GM19395 (cell line): Measurements from ENCODE around the gene LGALS3BP.
"Not testable (repeated sequence)": the region's sequence is repeated elsewhere in the genome, so short reads cannot be mapped to it uniquely, and the experiment has no call there.

Source experiments
- ATAC-seq: cut with Tn5 transposase; IDR thresholded peaks from one replicate; pipeline ENCODE4 v1.9.1; 2021; ENCODE audit warnings: mild to moderate bottlenecking, moderate library complexity; ENCODE audit not compliant: unreplicated experiment

The LGALS3BP gene

DNA sequence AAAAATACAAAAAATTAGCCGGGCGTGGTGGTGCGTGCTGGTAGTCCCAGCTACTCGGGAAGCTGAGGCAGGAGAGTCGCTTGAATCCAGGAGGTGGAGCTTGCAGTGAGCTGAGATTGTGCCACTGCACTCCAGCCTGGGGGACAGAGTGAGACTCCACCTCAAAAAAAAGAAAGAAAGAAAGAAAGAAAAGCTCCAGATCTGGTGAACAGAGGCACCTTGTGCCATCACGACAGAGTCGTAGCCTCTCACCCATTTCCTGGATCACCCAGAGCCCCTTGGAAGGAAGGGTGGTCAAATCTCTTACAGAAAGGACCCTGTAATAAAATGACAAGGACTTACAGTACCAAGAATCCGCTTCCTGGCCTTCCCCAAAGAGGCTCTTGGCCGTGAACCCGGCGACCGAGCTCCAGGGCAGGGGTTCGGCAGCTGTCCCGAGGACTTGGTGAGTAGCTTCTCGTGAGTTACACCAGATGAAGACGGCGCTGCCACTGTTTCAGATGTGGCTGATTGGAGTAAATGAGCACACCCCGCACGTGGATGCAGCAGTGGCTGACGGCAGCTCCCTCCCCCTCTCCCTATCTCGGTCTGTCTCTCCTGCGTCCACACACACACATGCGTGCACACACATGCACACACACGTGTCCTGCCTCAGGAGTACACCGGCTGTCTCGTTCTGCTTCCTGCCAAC is 13.5 kb downstream of the LGALS3BP start:
- no peak for ATAC-seq

DNA sequence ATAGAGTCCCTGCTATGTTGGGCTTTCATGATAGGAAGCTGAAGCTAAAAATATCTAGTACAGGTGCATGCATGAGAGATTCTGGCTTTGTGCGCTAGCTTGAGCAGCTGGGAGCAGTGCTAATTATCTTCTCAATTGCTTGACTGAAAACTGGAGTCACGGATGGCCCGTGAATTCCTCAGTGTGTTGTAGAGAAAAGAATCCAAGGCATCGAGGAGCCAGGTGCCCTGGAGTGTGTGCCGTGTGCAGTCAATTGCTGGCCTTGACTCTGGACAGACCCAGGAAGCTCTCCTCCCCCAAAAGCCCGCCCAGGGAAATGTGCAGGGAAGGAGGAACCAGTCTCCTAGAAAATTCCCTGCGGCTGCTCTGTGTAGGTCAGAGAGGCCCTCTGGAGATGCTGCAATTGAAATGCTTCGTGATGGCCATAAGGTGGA is 14.2 kb downstream of the LGALS3BP start:
- ATAC-seq = no peak

DNA sequence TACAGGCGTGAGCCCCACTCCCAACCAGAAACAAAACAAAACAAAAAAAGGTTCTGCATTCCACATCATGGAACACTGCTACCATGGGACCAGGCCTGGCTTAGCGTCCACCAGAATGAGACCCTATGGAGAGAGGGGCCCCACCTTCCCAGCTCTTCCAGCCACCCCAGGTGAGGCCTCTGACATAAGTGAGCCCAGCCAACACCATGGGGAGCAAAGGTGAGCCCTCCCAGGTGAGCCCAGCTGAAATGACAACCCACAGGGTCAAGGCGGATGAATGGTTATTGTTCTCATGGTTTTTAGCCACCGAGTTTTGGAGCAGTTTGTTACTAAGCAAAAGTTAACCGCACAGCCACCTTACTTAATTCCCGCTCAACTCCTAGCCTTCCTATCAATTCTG is 16.3 kb downstream of the LGALS3BP start:
- no peak for ATAC-seq

DNA sequence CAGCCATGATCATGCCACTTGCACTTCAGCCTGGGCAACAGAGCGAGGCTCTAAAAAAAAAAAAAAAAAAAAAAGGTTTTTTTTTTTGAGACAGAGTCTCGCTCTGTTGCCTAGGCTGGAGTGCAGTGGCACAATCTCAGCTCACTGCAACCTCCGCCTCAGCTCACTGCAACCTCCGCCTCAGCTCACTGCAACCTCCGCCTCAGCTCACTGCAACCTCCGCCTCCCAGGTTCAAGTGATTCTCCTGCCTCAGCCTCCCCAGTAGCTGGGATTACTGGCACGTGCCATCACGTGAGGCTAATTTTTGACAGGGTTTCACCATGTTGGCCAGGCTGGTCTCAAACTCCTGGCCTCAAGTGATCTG is 16.8 kb downstream of the LGALS3BP start:
- ATAC-seq = not testable (repeated sequence)

DNA sequence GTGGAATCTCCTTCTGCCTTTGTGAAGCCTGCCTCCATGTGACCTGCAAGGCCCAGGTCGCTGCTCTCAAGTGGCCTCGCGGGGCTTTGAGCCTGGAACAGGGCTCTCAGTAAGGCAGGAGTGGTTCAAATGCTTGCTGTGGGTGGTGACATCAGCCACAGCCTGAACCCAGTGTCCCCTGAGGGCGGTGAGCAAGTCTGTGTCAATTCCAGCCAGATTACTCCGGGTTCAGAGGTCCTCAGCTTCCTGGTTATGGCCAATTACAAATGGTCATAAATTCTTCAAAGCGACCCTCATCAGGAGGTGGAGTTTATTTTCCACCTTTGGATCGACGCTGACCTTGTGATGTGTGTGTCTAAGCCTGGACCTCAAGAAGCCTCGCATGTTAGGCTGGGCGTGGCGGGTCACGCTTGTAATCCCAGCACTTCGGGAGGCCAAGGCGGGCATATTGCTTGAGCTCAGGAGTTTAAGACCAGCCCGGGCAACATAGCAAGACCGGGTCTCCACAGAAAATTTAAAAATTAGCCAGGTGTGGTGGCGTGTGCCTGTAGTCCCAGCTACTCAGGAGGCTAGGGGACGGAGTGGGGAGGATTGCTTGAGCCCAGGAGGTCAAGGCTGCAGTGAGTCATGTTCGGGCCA is 17.3 kb downstream of the LGALS3BP start:
- no peak for ATAC-seq

DNA sequence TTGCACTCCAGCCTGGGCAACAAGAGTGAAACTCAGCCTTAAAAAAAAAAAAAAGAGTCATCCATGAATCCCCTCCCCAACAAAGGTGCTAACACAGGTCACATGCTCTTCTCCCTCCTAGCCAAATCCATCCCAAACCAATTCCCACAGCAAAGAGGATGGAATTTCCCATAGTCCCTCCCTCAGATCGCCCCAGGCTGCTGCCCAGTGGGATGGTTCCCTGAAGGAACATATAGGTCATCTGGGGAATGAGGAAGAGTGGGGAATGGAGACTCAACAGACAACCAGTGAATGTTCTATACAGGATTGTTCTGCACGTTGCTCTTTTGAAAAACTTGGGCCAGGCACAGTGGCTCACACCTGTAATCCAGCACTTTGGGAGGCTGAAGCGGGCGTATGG is 18.2 kb downstream of the LGALS3BP start:
- no peak for ATAC-seq

DNA sequence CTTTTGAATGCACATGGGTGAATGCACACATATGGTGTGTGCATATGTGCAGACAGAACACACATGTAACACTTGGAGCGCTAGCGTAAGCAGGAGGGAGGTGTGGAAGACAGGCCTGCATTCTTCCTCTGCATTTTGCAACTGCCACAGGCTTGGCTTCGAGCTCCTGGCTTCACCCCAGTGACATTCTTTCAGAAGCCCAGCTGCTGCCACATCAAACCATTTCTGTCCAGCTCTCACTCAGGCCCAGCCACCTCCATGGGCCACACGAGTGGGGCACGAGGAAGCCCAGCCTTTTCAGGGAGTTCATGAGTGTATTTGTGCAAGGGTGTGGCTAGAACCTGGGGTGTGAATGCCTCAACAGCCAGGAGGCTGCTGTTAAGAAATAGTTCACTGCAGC is 18.8 kb downstream of the LGALS3BP start:
- no peak for ATAC-seq

DNA sequence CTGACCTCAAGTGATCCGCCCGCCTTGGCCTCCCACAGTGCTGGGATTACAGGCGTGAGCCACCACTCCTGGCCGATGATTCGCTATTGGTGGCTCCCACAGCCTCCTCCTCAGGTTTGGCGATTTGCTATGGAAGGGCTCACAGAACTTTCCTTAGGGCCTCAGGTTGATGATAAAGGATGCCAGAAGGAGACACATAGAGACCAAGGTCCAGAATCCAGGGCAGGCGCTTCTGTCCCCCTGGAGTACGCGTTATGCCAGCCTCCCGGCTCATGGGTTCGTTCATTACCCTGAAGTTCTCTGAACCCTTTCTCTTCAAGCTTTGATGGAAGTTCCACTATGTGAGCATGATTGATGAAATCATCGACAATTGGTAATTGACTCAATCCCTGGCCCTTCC is 19.9 kb downstream of the LGALS3BP start:
- no peak for ATAC-seq

DNA sequence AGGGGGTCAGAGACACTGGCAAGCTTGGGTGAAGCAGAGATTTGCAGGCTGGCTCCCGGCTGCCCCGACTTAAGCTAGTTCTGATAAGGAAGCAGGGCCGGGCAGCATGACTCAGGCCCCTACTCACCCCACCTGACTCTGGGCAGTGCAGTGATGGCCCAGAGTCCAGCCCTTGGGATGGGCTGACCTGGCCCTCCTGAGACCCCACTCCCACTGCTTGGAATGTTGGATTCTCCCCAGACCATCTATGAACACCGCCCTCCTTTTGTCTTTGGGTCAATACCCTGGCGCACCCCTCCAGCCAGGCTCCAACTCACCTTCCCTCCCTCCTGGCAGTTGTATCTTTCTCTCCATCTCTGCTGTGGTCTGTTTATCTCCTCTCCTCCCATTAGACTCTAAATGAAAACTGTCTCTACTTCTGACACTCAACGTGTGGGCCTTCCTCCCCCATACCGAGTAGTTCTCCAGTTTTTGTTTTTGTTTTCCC is 21.0 kb downstream of the LGALS3BP start:
- ATAC-seq = no peak

DNA sequence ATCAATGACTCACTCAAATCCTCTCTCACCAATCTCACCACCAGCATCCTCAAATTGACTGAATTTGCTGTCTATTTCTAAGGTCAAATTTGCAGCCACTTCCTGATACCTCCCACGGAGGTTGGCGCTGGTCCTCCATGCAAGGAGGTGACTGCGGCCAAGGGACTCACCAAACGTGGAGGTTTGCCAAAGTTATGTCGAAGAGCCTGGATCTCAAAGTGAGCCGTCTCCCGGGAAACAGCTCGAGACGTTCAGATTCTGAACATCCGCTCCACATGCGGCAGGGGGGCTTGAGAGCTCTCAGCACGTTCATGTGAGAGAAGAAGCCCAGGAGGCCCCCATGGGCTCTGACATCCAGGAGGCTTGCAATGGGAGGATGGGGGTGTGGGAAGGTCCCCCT is 22.6 kb downstream of the LGALS3BP start:
- ATAC-seq = no peak

DNA sequence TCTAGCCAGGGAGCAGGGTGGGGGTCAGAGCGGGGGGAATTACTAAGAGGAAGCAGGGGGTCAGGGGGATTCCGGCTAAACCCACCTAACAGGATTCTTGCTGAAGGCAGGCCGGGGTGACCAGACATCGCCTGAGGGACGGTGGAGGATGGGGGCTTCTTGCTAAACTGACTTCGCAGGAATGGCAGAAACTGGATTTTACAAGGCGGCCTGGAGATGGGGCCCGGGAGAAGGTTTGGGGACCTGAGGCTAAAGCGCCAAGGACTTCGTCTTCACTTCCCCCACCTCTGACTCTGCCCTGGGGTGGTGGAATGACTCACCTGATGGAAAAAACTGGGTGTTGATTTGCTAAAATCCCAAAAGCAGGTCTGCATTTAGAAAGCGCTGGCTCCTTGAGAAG is 23.5 kb downstream of the LGALS3BP start:
- ATAC-seq = no peak

DNA sequence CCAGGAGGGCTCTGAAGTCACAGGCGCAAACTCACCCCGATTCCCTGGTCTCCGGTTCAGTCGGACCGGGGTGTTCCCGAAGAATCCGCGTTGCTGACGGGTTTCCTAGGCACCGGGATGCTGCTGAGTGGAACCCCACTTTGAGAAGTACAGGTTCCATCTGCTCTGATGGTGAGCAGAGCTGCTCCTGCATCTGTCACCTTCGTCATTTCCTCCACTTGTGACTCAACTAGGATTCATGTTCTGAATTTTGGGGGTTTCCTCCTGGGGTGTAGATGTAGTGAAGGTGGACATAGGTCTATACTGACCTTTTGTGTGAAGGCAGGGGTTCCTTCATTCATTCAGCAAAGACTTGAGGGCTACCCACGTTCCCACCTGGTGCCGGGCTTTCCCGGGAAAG is 25.0 kb downstream of the LGALS3BP start:
- no peak for ATAC-seq

DNA sequence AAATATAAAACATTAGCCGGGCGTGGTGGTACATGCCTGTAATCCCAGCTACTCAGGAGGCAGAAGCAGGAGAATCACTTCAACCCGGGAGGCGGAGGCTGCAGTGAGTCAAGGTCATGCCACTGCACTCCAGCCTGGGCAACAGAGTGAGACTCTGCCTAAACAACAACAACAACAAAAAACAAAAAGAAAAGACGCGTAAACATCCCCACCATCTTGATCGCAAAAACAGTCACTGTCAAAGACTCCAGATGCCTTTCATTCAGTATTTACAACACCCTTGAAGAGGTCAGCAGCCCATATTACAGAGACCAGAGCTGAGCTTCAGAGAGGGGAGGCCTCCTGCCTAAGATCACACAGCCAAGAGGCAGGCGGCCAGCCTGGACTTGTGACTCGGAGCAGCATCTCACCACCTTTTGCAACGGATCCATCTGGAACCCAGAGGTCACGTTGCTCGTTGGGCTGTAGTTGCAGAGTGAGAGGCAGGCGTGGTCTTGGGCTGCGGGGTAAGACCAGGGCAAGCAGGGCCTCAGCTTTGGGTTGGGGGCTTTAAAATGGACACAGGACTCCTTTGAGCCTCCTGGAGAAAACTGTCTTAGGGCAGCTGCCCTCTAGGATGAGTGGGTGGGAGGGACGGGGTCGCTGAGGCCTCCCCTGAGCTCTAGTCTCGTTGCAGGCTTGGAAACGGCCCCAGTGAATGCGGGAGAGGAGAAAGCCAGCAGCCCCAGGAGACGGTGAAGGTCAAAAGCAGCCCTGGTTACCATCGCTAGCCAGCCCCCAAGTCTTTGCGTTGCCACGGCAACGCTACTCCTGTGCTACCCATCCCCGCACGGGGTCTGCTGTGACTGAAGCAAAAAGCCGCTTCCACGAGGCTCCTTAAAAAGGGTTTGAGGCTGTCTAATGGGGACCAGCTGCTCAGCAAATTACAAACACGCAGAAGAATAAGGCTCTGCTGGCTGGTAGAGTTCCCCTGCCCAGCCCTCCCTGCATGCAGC is 26.1 kb downstream of the LGALS3BP start:
- no peak for ATAC-seq

DNA sequence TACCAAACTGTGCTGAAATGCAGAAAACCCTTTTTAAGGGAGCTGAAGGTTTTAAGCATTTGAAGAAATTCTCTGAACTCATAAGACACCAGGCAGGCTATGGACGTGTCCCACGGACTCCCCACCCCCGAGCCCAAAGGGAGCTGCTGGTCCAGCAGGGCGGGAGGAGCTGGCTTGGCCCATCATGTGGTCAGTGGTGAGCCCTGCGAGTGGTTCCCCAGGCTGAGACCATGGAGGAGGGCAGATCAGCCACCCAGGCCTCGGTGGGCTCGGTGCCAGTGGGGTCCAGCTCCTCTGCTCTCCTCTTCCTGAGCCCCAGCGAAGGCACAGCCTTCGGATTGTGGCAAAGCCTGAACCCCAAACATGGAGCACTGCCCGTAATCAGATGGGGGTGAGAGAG is 27.0 kb downstream of the LGALS3BP start:
- ATAC-seq = no peak

DNA sequence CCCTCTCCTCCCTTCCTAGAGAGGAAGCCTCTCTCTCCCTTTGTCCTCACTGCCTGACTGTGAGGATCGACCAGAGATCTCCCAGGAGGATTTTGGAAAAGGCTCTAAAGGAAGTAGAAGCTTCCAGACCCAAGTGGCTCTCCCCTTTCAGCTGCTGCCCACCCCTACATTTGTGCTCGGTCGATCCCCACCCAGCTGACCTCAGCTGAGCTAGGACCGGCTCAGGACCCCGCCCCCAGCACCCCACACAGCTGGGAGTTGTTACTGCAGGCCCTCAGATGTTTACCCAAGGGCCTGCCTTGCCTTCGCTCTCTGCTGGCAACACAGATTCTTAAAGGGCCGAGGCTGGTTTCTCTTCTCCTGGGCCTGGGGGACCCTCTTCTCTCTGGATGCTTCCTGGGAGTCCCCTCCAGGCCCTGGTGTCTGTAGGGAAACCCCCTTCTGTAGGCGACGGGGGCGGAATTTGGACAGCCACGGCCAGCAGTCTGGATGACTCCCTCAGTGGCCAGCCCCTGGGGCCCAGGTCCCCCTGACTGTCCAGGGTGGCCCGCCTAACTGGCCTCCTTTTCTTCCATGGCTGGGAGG is 27.7 kb downstream of the LGALS3BP start:
- no peak for ATAC-seq

DNA sequence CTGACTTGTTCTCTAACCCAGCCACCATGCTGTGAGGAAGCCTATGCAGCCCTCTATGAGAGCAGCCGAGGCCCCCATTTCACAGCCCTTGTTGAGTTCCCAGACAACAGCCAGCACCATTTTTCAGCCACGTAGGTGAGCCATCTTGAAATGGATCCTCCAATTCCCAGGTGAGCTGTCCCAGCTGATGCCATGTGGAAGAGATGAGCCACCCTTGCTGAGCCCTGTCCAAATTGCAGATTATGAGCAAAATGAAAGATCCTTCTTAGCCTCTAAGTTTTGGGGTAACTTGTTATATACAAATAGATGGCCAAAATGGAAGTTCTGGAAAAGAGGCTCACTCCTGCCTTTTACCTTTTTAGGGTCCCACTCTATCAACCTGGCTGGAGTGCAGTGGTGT is 28.9 kb downstream of the LGALS3BP start:
- ATAC-seq = no peak

DNA sequence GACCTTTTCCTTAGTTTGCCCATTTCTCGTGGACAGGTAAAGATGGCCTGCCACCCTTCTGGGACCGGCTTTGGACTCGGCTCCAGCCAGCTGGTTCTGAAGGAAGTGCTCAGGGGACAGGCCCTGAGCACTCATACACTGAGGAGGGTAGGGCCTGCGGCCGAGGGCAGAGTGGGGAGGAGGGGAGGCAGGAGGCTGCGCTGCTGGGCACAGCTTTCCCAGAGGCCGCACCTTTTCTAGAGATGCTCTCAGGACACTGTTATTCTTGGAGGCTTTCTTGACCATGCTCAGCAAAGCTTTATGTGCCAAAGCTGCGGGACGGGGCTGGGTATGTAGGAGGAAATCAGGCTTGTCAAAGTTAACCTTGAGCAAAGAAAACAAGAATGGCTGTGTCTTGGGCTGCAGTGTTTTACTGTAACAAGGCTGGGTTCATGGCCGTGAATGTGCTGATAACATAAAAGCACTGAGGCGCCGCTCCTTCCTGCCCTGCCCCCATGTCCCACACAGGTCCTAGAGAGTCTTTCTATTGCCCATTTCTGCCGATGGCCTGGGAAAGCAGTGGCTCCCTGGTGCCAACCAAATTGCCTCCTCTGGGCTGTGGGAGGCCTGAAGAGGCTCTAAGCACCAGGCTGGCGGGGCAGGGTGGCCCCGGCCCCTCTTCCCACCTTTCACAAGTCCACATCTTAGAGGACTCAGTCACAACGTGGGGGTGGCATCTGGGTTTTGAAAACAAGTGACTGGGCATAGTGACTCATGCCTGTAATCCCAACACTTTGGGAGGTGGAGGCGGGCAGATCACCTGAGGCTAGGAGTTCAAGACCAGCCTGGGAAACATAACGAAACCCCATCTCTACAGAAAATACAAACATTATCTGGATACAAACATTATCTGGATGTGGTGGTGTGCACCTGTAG is 32.2 kb downstream of the LGALS3BP start:
- ATAC-seq = no peak

DNA sequence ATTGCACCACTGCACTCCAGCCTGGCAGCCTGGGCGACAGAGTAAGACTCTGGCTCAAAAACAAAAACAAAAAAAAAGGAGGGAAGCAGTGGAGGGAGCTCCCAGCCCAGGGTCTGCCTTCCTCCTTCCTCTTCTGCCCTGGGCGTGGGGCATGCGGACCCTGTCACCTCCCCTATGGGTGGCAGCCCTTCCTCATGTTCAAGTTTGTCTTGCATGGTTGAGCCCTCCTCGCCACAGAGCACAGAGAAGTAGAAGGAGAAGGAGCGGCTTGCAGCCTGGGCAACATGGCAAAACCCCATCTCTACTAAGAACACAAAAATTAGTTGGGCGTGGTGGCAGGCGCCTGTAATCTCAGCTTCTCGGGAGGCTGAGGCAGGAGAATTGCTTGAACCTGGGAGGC is 33.1 kb downstream of the LGALS3BP start:
- ATAC-seq = no peak

DNA sequence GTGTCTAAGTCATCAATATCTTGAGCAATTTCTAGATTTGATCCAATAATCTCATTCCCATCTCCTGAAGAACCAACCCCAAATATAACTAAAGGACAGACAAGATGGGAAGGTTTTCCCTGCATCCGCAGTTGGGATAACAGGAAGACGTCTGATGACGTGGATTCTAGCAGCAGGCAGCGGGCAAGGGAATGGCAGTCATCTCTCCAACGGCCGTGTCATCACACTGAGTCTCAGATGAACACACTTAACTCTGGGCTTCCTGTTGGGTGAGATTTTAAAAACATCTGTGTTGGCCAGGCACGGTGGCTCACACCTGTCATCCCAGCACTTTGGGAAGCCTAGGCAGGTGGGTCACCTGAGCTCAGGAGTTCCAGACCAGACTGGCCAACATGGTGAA is 33.6 kb downstream of the LGALS3BP start:
- no peak for ATAC-seq

DNA sequence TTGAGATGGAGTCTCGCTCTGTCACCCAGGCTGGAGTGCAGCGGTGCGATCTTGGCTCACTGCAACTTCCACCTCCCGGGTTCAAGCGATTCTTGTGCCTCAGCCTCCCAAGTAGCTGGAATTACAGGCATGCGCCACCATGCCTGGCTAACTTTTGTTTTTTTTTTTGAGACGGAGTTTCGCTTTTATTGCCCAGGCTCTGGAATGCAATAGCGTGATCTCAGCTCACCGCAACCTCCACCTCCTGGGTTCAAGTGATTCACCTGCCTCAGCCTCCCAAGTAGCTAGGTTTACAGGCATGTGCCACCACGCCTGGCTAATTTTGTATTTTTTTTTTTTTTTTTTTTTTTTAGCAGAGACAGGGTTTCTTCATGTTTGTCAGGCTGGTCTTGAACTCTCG is 34.3 kb downstream of the LGALS3BP start:
- not testable (repeated sequence) for ATAC-seq
